Stimulated activated CD4-positive, alpha-beta T cell treated with anti-CD3 and anti-CD28 coated beads, Interleukin-1b, Interleukin-23, amount 100 ng/mL, for 4 hours (primary cell): ENCODE data around the gene FAM187B.

Experiments used
- DNase-seq, 2 donors: peaks; one replicate each; pipeline ENCODE4 v3.0.0-alpha.2; 2020; ENCODE audit warnings: low read depth in 2 of 2

Gene FAM187B

GRCh38 chr19:35228177-35228930, at the start of gene FAM187B:
FAM187B (minus strand) TSS chr19:35228739; CDS start chr19:35228680, 59 bp downstream.
- DNase-seq, result no peak

- DNase-seq, result no peak
These were observed 48.3 kb upstream of the FAM187B start for GRCh38 chr19:35276706-35277281.

GRCh38 chr19:35274323-35274722, 45.8 kb upstream of the FAM187B start:
- DNase-seq, result no peak

- no peak for DNase-seq
These were observed 45.2 kb upstream of the FAM187B start for GRCh38 chr19:35273686-35274259.

- DNase-seq, result no peak
These were observed 44.6 kb upstream of the FAM187B start for GRCh38 chr19:35272954-35273649.

GRCh38 chr19:35272122-35272719, 43.7 kb upstream of the FAM187B start:
- DNase-seq, result no peak

- DNase-seq, result no peak
These were observed 43.0 kb upstream of the FAM187B start for GRCh38 chr19:35271546-35271945.

- DNase-seq, result no peak
These were observed 41.9 kb upstream of the FAM187B start for GRCh38 chr19:35270381-35270811.

GRCh38 chr19:35269438-35270117, 41.0 kb upstream of the FAM187B start:
- DNase-seq, result peak; percentile 63 to 68

GRCh38 chr19:35268536-35269437, 40.2 kb upstream of the FAM187B start, which contains the start of gene USF2:
USF2 (plus strand) TSS chr19:35268962; CDS start chr19:35269102, 140 bp downstream.
- DNase-seq, result peak in 1 of 2 donors; percentile 62

- peak; percentile 60 to 77 for DNase-seq
These were observed 39.4 kb upstream of the FAM187B start for GRCh38 chr19:35267818-35268535.

GRCh38 chr19:35267353-35267817, 38.8 kb upstream of the FAM187B start:
- peak in 1 of 2 donors; percentile 51 for DNase-seq

- DNase-seq, result no peak
These were observed 38.2 kb upstream of the FAM187B start for GRCh38 chr19:35266520-35267352.

- no peak for DNase-seq
These were observed 37.5 kb upstream of the FAM187B start for GRCh38 chr19:35265900-35266519.

- DNase-seq, result no peak
These were observed 36.8 kb upstream of the FAM187B start for GRCh38 chr19:35265126-35265899.

- DNase-seq, result no peak
These were observed 36.0 kb upstream of the FAM187B start for GRCh38 chr19:35264268-35265125.
